Endothelial cell of hepatic sinusoid (primary cell): Measurements from ENCODE around the gene RAB44.

Source experiments
- in situ Hi-C: cut with HindIII; loops from 2 replicates; pipeline ENCODE4 v1.10.0; 2017; ENCODE audit warnings: low sequenced_read_pairs

Gene RAB44

DNA sequence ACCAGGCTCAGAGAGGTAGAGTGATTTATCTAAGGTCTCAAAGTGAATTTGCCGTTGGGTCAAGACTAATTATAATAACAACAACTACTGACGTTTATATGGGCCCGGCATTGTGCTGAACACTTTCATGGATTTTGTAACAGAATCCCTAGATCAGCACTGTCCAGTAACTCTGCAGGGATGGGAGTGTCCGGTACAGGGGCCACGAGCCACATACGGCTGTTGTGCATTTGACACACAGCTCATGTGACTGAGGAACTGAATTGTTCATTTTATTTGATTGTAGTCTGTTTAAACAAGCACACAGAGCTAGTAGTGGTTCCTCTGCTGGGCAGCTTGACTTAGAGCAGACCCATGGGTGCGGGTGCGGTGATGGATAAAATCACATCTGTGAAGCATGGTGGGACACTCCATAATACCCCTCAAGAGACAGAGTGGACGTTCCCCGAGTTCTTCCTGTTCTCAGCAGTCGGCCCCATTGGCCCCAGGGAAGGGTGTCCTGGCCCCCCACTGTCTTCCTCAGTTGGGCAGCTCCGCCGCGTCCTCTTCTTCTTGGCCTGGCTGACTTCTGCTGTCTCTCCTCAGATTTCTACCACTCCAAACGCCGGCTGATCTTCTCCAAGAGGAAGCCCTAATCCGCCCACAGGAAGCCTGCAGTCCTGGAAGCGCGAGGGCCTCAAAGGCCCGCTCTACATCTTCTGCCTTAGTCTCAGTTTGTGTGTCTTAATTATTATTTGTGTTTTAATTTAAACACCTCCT is 12.3 kb upstream of the RAB44 start:
- in situ Hi-C loops, result no loop called here

DNA sequence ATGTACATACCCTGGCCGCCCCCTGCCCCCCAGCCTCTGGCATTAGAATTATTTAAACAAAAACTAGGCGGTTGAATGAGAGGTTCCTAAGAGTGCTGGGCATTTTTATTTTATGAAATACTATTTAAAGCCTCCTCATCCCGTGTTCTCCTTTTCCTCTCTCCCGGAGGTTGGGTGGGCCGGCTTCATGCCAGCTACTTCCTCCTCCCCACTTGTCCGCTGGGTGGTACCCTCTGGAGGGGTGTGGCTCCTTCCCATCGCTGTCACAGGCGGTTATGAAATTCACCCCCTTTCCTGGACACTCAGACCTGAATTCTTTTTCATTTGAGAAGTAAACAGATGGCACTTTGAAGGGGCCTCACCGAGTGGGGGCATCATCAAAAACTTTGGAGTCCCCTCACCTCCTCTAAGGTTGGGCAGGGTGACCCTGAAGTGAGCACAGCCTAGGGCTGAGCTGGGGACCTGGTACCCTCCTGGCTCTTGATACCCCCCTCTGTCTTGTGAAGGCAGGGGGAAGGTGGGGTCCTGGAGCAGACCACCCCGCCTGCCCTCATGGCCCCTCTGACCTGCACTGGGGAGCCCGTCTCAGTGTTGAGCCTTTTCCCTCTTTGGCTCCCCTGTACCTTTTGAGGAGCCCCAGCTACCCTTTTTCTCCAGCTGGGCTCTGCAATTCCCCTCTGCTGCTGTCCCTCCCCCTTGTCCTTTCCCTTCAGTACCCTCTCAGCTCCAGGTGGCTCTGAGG is 11.5 kb upstream of the RAB44 start:
- in situ Hi-C loops, result no loop called here

DNA sequence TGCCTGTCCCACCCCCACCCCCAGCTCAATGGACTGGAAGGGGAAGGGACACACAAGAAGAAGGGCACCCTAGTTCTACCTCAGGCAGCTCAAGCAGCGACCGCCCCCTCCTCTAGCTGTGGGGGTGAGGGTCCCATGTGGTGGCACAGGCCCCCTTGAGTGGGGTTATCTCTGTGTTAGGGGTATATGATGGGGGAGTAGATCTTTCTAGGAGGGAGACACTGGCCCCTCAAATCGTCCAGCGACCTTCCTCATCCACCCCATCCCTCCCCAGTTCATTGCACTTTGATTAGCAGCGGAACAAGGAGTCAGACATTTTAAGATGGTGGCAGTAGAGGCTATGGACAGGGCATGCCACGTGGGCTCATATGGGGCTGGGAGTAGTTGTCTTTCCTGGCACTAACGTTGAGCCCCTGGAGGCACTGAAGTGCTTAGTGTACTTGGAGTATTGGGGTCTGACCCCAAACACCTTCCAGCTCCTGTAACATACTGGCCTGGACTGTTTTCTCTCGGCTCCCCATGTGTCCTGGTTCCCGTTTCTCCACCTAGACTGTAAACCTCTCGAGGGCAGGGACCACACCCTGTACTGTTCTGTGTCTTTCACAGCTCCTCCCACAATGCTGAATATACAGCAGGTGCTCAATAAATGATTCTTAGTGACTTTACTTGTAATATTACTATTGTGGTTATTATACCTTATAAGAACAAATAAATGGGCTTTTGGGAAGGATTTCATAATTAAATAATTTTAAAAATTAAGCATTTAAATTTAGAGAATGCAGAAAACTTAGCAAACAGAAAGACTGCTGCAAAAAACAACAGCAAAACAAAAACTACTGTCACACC is 10.7 kb upstream of the RAB44 start:
- in situ Hi-C loops, result no loop called here

DNA sequence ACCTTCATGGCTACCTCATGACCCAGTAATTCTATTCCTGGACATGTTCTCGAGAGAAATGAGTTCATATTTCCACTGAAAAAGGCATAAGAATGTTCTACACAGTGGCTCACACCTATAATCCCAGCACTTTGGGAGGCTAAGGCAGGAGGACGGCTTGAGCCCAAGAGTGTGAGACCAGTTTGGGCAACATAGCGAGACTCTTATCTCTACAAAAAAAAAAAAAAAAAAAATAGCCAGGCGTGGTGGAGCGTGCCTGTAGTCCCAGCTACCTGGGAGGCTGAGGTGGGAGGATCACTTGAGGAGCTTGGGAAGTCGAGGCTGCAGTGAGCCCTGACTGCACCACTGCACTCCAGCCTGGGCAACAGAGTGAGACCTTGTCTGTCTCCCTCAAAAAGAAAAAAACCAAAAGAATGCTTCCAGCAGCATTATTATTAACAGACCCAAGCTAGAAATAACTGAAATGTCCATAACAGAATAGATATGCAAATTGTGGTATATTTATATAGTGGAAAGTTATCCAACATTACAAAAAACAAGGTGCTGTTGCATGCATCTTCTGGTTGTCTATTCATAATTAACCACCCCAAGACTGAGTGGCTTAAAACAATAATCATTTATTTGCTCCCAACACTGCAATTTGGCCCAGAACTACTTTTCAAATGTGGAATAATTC is 9.4 kb upstream of the RAB44 start:
- in situ Hi-C loops, result no loop called here

DNA sequence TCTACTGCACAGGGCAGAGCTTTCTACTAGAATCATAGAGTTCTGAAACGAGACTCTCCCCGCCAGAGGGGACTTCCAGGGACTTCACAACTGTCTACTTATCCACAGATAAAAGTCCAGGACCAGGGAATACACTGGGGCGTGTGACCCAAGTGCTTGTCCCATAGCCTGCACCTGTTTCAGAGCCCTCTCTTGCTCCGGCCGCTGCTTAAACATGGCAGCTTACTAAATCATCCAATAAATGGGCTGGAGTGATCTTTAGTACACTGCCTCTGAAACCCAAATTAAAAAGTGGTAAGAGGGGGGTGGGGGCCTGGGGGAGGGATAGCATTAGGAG is 8.9 kb upstream of the RAB44 start:
- in situ Hi-C loops, result no loop called here

DNA sequence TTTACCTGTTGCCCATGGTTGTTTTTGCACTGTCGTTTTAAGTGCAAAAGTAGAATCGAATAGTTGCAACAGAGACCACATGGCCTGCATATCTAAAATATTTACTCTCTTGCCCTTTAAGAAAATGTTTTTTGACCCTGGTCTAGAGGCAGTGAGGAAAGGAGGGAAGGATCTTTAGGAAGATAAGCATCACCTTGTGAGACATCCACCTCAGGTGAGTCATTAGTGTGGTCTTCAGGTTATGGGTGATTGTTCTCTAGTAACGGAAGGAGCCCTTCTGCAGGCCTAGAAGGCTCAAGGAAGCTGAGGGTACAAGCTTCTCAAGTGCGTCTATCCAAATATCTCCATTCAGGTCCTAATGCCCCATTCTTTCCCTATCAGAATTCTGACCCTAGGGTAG is 6.6 kb upstream of the RAB44 start:
- in situ Hi-C loops, result no loop called here

DNA sequence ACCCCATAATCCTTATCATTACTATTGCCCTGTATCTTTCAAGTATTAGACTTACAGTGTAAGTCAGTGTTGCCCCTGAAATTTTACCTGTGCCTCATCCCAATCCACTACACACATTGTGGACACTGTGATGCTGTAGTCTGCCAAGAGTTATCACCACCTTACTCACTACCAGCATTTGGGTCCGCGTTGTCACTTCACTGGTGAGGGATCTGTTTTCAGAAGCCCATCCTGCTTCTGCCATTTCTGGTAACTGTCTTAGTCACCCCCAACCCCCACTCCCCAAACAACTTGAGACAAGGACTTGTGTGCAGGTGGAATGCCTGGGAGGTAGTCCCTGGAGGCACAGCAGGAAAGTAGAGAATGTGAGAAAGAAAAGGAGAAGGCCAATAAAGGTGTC is 6.0 kb upstream of the RAB44 start:
- in situ Hi-C loops, result no loop called here

DNA sequence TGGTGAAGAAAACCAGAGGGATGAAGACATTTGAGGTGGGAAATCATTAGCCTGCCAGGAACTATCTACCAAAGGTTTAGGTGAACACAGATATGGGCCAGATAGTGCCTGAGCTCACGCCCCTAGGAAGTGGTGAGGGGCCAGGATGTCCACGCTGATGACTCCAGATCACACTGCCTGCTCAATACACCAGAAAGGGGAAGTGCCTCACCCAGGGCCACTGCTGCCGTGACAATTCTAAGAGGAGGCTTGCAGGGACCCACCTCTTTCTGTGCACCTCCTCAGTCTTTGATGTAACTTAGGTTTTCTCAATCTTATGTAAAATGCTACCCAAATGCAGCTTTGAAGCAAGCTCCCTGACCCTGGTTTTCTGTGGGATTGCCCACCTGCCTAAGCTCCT is 5.4 kb upstream of the RAB44 start:
- in situ Hi-C loops, result no loop called here

DNA sequence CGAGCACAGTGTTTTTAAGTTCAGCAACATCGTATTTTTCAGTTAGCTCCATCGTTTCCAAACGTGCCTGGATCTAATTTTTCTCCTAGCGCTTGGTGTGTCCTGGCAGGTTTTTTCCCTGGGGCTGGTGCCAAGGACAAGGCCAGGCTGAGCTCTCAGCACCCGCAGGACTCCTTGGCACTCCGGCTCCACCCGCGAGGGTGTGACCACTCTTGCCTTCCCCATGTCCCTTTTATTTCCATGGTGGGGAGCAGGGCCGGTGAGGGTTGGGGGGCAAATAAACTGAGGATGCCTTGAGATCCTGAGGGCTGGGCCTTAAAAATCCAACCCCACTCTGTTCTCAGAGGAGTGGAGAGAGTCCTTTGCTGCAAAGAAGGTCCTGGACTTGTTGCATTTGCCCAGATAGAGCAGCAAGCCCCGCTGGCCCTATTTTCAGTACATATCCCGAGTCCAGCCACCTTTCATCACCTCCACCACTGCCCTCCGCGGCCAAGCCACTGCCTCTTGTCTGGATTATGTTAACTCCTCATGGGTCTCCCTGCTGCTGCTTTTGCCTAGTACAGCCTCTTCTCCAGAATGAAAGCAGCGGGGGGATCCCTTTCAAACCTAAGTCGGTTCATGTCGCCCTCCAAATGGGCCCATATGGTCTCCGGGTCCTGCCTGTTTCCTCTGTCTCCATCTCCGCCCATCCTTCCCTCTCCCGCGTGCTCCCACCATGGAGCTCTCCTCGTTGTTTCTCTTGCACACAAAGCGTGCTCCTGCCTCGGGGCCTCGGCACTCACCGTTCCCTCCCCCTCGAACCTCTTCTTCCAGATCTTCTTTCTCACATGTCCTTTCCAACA is 4.5 kb upstream of the RAB44 start:
- in situ Hi-C loops, result no loop called here

DNA sequence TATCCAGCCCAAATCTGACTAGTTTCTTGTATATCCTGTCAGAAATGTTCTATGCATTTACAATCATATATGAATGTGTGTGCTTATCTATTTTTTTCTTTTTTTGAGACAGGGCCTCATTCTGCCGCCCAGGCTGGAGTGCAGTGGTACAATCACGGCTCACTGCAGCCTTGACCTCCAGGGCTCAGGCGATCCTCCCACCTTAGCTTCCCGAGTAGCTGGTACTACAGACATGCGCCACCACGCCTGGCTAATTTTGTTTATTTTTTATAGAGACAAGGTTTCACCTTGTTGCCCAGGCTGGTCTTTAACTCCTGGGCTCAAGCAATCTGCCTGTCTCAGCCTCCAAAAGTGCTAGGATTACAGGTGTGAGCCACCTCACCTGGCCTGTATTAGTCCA is 3.0 kb upstream of the RAB44 start:
- in situ Hi-C loops, result no loop called here

DNA sequence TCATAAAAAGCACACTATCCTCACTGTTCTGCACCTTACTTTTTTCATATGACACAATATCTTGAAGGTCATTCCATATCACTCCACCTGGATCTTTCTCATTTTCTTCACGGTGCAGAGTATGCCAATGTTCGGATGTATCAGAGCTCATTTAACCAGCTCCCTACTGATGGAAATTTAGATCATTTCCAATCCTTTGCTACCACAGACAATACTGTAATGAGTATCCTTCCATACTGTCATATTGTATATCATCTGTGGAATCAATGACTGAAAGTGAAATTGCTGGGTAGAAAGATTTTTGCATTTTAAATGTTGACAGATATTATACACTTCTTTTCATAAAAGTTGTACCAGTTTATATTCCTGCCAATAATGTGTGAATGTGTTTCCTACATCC is 2.2 kb upstream of the RAB44 start:
- in situ Hi-C loops, result no loop called here

DNA sequence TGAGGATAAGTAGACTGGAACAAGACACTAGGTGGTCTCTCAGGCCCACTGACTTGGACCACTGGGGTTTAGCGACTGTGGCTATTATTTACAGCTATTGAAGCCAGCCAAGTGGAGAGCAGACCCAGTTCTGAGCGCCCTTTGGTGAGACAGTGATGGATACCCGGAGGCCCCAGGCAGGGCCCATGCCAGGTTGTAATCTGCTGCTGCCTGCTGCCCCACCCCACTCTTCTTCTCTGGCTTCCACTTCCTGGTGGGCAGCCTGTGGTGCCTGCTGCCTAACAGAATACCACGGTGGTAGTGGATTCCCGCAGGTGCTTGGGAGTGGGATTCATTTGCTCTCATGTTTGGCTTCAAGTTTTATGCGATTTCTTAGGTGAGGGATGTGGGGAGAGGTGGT is 570 bp downstream of the RAB44 start:
- in situ Hi-C loops, result no loop called here

DNA sequence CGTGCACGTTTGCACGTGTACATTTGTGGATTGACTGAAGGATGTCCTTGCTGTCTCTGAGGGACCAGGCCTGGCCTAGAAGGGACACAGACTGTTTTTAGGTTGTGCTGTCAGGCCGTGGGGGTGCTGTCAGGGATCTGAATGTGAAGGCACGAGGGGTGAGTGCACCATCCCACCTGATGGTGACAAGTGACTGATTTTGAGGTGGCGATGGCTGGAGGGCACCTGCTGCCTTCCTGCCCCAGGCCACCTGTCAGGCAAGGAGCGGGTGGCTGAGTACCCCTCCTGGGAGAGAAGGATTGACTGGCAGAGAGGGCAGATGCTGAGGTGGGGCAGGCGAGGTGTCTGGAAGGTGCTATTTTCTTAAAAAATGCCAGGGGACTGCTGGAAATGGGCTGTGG is 1.2 kb downstream of the RAB44 start:
- in situ Hi-C loops, result no loop called here

DNA sequence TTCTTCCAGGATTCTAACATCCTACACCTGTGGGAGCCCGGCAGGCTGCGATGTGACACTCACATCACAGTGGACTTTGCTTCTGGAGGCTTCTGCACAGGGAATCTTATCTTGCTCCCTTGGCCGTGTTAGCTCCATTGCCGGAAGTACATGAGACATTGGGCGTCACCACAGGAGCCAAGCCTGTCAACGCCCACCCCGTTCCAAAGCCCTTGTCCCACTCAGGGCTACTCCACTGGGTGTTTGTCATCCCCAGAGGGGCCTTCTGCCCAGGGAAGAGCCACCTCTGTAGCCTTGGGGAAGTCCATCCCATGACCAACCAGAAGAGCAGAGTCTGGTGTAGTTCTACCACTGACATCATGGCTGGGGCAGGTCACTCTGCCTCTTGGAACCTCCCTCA is 1.7 kb downstream of the RAB44 start:
- in situ Hi-C loops, result no loop called here

DNA sequence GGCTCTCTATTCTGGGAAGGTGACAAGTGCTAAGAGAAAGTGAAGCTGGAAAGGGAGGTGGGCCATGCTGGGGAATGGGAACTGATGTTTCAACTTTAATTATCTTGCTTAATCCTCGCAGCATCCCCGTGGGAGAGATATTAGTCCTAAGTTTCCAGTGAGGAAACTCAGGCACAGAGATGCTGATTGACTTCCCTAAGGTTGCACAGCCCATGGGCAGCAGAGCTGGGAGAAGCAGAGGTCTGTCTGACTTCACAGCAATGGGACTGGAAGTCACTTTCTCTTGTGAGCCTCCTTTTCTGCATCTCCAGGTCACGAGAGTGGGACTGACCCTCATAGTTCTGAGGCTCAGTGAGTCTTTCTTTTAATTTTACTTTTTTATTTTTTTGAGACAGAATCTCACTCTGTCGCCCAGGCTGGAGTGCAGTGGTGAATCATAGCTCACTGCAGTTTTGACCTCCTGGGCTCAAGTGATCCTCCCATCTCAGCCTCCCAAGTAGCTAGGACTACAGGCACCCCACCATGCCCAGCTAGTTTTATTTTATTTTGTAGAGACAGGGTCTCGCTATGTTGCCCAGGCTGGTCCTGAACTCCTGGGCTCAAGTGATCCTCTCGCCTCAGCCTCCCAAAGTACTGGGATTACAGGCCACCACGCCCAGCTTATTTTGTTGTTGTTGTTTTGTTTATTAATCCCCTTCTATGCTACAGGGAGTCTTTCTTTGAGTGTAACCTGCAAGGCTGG is 2.6 kb downstream of the RAB44 start:
- in situ Hi-C loops, result loop anchor here (5.0 kb wide), 1 partner anchor 57 kb away; no protein-coding TSS in a partner anchor

DNA sequence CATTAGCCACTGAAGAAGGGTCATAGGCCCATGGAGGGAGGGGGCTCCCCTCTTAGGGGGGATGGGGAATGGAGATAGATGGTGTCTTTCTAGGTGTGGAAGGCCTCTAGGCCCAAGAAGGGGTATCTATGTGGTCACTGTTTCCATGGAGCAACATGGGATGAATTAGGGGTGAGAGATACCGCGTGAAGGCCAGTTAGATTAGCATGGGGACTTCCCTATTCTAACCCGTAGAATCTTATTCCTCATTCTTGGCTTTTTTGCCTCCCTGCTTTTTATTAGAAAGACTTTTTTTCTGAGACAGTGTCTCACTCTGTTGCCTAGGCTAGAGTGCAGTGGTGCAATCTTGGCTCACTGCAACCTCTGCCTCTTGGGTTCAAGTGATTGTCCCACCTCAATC is 3.2 kb downstream of the RAB44 start:
- in situ Hi-C loops, result loop anchor here (5.0 kb wide), 1 partner anchor 56 kb away; no protein-coding TSS in a partner anchor

DNA sequence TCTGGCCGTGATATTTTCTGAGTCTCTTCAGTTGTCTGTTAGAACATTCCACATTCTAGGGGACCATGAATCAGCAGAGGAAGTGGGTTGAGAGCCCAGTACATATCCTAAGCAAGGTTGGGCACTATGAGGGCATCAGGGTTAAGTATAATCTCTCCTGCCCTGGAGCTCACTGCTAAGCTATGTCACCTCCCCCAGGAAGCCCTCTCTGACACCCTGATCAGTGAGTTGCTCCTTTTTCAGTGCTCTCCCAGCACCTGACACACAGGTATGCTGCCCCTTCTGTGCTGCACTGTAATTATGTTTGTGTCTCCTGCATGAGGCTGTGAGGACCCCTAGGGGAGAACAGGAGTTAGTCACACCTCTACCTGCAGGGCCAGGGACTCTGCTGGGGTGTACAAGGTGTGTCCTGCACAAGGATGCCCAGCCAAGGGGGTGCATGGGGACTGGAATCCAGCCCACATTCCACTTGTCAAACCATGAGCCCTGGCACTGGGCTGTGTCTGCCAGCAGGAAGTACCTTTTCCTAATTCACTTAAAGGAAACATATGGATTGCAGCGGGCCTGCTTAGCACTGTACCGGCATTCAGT is 3.9 kb downstream of the RAB44 start:
- in situ Hi-C loops, result loop anchor here (5.0 kb wide), 1 partner anchor 56 kb away; no protein-coding TSS in a partner anchor

DNA sequence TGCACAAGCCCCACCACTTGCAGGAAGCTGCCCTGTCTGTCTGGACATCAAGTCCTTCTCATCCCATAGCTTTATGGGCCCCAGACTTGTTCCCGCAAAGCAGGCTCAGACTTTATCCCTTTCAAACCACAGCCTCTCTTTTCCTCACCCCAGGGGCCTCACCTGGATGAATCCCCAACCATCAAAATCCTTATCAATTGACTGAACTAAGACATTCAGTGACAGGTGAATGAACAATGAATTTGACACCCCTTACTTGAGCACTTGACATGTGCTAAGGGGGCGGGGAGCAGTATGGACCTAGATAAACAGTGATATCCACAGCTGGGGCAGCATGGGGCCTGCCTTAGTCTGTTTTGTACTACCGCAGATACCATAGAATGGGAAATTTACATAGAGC is 5.0 kb downstream of the RAB44 start:
- in situ Hi-C loops, result loop anchor here (5.0 kb wide), 1 partner anchor 55 kb away; no protein-coding TSS in a partner anchor

DNA sequence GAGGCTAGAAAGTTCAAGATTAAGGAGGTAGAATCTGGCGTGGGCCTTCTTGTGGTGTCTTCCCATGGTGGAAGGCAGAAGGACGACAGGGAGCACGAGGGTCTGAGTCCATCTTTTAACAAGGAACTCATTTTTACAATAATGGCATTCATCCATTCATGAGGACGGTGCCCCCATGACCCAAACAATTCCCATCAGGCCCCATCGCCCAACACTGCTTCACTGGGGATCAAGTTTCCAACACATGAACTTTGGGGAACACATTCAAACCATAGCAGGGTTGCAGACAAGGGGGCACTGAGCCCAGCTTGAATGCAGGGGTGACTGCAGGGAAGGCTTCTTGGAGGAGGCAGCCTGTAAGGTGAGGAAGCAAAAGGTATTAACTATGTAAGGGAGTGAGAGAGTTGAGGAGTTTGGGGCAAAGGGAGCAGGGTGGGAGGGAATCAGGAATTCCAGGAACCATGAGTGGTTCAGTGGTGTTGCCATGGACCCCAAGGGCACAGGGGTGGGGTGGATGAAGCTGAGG is 5.5 kb downstream of the RAB44 start:
- in situ Hi-C loops, result loop anchor here (5.0 kb wide), 1 partner anchor 54 kb away; no protein-coding TSS in a partner anchor
